H9 (cell line): ENCODE measurements around the gene CXorf58. TPM values are rescaled to one million over a fixed set of nuclear protein-coding genes. Genes with fewer than 3 reads are reported as not detected.

Source experiments
- DNase-seq: peaks from one replicate; pipeline ENCODE4 v3.0.0-alpha.2; 2017
- H2AFZ ChIP-seq: one replicate; pipeline ENCODE4 v1.6.1; 2013; ENCODE audit warnings: mild to moderate bottlenecking, low read length, control low read depth, moderate library complexity
- H2AK5ac ChIP-seq: 2 replicates; pipeline ENCODE4 v1.6.1; 2013; ENCODE audit warnings: low read length, control low read depth, mixed read lengths; ENCODE audit not compliant: insufficient read length
- H2BK120ac ChIP-seq: one replicate; pipeline ENCODE4 v1.6.1; 2013; ENCODE audit warnings: low read depth, mild to moderate bottlenecking, low read length, control low read depth, inconsistent platforms; ENCODE audit not compliant: poor library complexity, severe bottlenecking
- H2BK12ac ChIP-seq: 2 replicates; pipeline ENCODE4 v1.6.1; 2013; ENCODE audit warnings: low read length, control low read depth, mixed read lengths, low read depth; ENCODE audit not compliant: insufficient read length
- H2BK15ac ChIP-seq: 2 replicates; pipeline ENCODE4 v1.6.1; 2013; ENCODE audit warnings: low read depth, low read length, control low read depth
- H2BK20ac ChIP-seq: one replicate; pipeline ENCODE4 v1.6.1; 2013; ENCODE audit warnings: low read depth, mild to moderate bottlenecking, low read length, control low read depth, inconsistent platforms; ENCODE audit not compliant: poor library complexity, severe bottlenecking
- H2BK5ac ChIP-seq: 2 replicates; pipeline ENCODE4 v1.6.1; 2013; ENCODE audit warnings: low read length, control low read depth, mixed read lengths; ENCODE audit not compliant: insufficient read length
- H3K14ac ChIP-seq: 2 replicates; pipeline ENCODE4 v1.6.1; 2013; ENCODE audit warnings: low read length, control low read depth; ENCODE audit not compliant: insufficient read depth
- H3K18ac ChIP-seq: 2 replicates; pipeline ENCODE4 v1.6.1; 2013; ENCODE audit warnings: low read depth, mild to moderate bottlenecking, mixed read lengths, low read length, control low read depth; ENCODE audit not compliant: insufficient read length
- H3K23ac ChIP-seq: 2 replicates; pipeline ENCODE4 v1.6.1; 2013; ENCODE audit warnings: low read length, control low read depth, mixed read lengths, low read depth; ENCODE audit not compliant: insufficient read length
- H3K23me2 ChIP-seq: 2 replicates; pipeline ENCODE4 v1.6.1; 2013; ENCODE audit warnings: low read depth, mild to moderate bottlenecking, mixed read lengths, low read length, control low read depth; ENCODE audit not compliant: insufficient read length, poor library complexity, severe bottlenecking
- H3K27ac ChIP-seq: 2 replicates; pipeline ENCODE4 v1.5.1; 2013; ENCODE audit warnings: low read length, control low read depth, mixed read lengths, low read depth; ENCODE audit not compliant: insufficient read length
- H3K27me3 ChIP-seq: 2 replicates; pipeline ENCODE4 v1.6.1; 2013; ENCODE audit warnings: low read length, control low read depth, inconsistent platforms; ENCODE audit not compliant: insufficient read depth
- H3K4ac ChIP-seq: 2 replicates; pipeline ENCODE4 v1.6.1; 2013; ENCODE audit warnings: low read depth, mild to moderate bottlenecking, control low read depth, inconsistent platforms, low read length, moderate library complexity
- H3K4me1 ChIP-seq: 2 replicates; pipeline ENCODE4 v1.6.1; 2013; ENCODE audit warnings: low read length, control low read depth, inconsistent platforms; ENCODE audit not compliant: insufficient read depth
- H3K4me2 ChIP-seq: 2 replicates; pipeline ENCODE4 v1.6.1; 2013; ENCODE audit warnings: low read length, control low read depth, mixed read lengths; ENCODE audit not compliant: insufficient read length, insufficient read depth
- H3K56ac ChIP-seq: 2 replicates; pipeline ENCODE4 v1.6.1; 2013; ENCODE audit warnings: low read depth, mild to moderate bottlenecking, mixed read lengths, low read length, control low read depth; ENCODE audit not compliant: insufficient read length
- H3K79me1 ChIP-seq: 2 replicates; pipeline ENCODE4 v1.6.1; 2013; ENCODE audit warnings: low read depth, mild to moderate bottlenecking, moderate library complexity, low read length, control low read depth, inconsistent platforms; ENCODE audit not compliant: insufficient read depth, poor library complexity, severe bottlenecking
- H3K79me2 ChIP-seq: 2 replicates; pipeline ENCODE4 v1.6.1; 2013; ENCODE audit warnings: low read length, control low read depth, inconsistent platforms; ENCODE audit not compliant: insufficient read depth
- H3K9ac ChIP-seq: 2 replicates; pipeline ENCODE4 v1.6.1; 2013; ENCODE audit warnings: low read length, control low read depth, mixed read lengths; ENCODE audit not compliant: insufficient read length; ENCODE audit errors: extremely low read depth
- H3K9me3 ChIP-seq: one replicate; pipeline ENCODE4 v1.6.1; 2013; ENCODE audit warnings: low read depth, low read length, inconsistent platforms; ENCODE audit not compliant: control insufficient read depth
- H3T11ph ChIP-seq: one replicate; pipeline ENCODE4 v1.6.1; 2013; ENCODE audit warnings: mild to moderate bottlenecking, low read length, control low read depth, inconsistent platforms
- H4K20me1 ChIP-seq: one replicate; pipeline ENCODE4 v1.6.1; 2013; ENCODE audit not compliant: control insufficient read depth, insufficient read length, insufficient read depth
- H4K5ac ChIP-seq: 2 replicates; pipeline ENCODE4 v1.6.1; 2013; ENCODE audit warnings: low read depth, mild to moderate bottlenecking, mixed read lengths, low read length, control low read depth; ENCODE audit not compliant: insufficient read length
- H4K8ac ChIP-seq: replicated peaks from 2 replicates; pipeline ENCODE4 v1.6.1; 2013; ENCODE audit warnings: low read length, control low read depth, mixed read lengths, low read depth; ENCODE audit not compliant: insufficient read length
- H4K91ac ChIP-seq: 2 replicates; pipeline ENCODE4 v1.6.1; 2013; ENCODE audit warnings: low read depth, mild to moderate bottlenecking, moderate library complexity, mixed read lengths, low read length, control low read depth; ENCODE audit not compliant: insufficient read length
- H3K27ac Mint-ChIP-seq, 3 experiments: 2 replicates in 2 of 3; 3 replicates in 1 of 3; pipeline ENCODE4 v1.8.0; 2020 to 2021; ENCODE audit warnings: mixed read lengths in 3 of 3, mild to moderate bottlenecking in 1 of 3, moderate library complexity in 1 of 3
- H3K27me3 Mint-ChIP-seq: 2 replicates; pipeline ENCODE4 v1.8.0; 2021; ENCODE audit warnings: low read depth, mild to moderate bottlenecking, moderate library complexity, mixed read lengths
- H3K36me3 Mint-ChIP-seq, 3 experiments: 2 replicates in 2 of 3; 3 replicates in 1 of 3; pipeline ENCODE4 v1.8.0; 2020 to 2021; ENCODE audit warnings: low read depth in 3 of 3, mixed read lengths in 3 of 3; ENCODE audit not compliant: insufficient read depth in 1 of 3
- H3K4me1 Mint-ChIP-seq, 2 experiments: 2 replicates each; pipeline ENCODE4 v1.8.0; 2020; ENCODE audit warnings: mixed read lengths in 2 of 2
- H3K4me3 Mint-ChIP-seq, 2 experiments: 2 replicates in 1 of 2; 3 replicates in 1 of 2; pipeline ENCODE4 v1.8.0; 2020 to 2021; ENCODE audit warnings: mild to moderate bottlenecking in 2 of 2, mixed read lengths in 2 of 2, moderate library complexity in 1 of 2
- H3K9me3 Mint-ChIP-seq, 2 experiments: 2 replicates in 1 of 2; 3 replicates in 1 of 2; pipeline ENCODE4 v1.8.0; 2020; ENCODE audit warnings: mild to moderate bottlenecking in 2 of 2, mixed read lengths in 2 of 2, moderate library complexity in 1 of 2
- CTCF ChIP-seq: fragments of 200-600 bp; sonication (generic); conservative IDR thresholded peaks from 3 replicates; pipeline ENCODE4 v1.8.0; 2021; ENCODE audit warnings: antibody characterized with exemption, mild to moderate bottlenecking
- WGBS: extraction: QIAGEN DNeasy Blood & Tissue Kit; methylation state at CpG from one replicate; pipeline ENCODE4 v1.1.7; 2013; ENCODE audit warnings: missing lambda C conversion rate, low lambda C conversion rate, mixed read lengths; ENCODE audit not compliant: insufficient read length; ENCODE audit errors: extremely low coverage; 5-methylcytosine and 5-hydroxymethylcytosine counted together
- total RNA-seq: library from RNA; stranded (reverse); gene quantifications from 2 replicates; pipeline ENCODE4 v1.2.1, GENCODE V29; 2021

CXorf58 gene
- total RNA-seq, 1 experiment from 2014 or later: not detected

GRCh38 chrX:23981711-23982110 is 73.9 kb downstream of the CXorf58 start:
- H2BK15ac ChIP-seq: no peak overlapping the region
- no peak overlapping the region for H2BK12ac ChIP-seq
- H3K79me2 ChIP-seq: no peaks in the 10 kb centered on the region
- no peak overlapping the region for H3K14ac ChIP-seq
- no peak overlapping the region for H3T11ph ChIP-seq
- no peak overlapping the region for H3K4ac ChIP-seq
- no peak overlapping the region for H2AK5ac ChIP-seq
- H3K4me2 ChIP-seq: peak overlapping the region; percentile 37
- no peaks in the 10 kb centered on the region for H3K23me2 ChIP-seq
- peaks cover 7% of the 10 kb centered on the region; the same call in 1 of the 2 replicates for H3K4me1 ChIP-seq
- H3K23ac ChIP-seq: no peak overlapping the region
- H3K27me3 Mint-ChIP-seq: no peaks in the 10 kb centered on the region
- H2BK5ac ChIP-seq: no peak overlapping the region
- H3K4me3 Mint-ChIP-seq: no peak overlapping the region
- H4K8ac ChIP-seq: no peak overlapping the region
- no peaks in the 10 kb centered on the region for H3K9me3 Mint-ChIP-seq
- no peak overlapping the region for H3K9ac ChIP-seq
- H3K56ac ChIP-seq: no peak overlapping the region
- no peak overlapping the region for H2AFZ ChIP-seq
- H3K27ac ChIP-seq: no peak overlapping the region
- H3K27me3 ChIP-seq: no peaks in the 10 kb centered on the region
- peaks cover 3 to 17% (median 12%) of the 10 kb centered on the region in 3 experiments; a peak in 6 of 7 replicates for H3K36me3 Mint-ChIP-seq
- no peaks in the 10 kb centered on the region for H3K9me3 ChIP-seq
- no peak for DNase-seq
- peaks cover 30 to 42% of the 10 kb centered on the region in 2 experiments for H3K4me1 Mint-ChIP-seq
- H4K91ac ChIP-seq: no peak overlapping the region
- no CpG with 5 or more reads among the region's 2 CpGs for WGBS
- H2BK20ac ChIP-seq: no peak overlapping the region
- H3K79me1 ChIP-seq: no peaks in the 10 kb centered on the region
- H2BK120ac ChIP-seq: no peak overlapping the region
- H4K20me1 ChIP-seq: no peaks in the 10 kb centered on the region
- TF ChIP-seq CTCF: no peak
- H3K18ac ChIP-seq: no peak overlapping the region
- H4K5ac ChIP-seq: no peak overlapping the region
- H3K27ac Mint-ChIP-seq: peak overlapping the region; percentile 63 to 89 (median 68)
